ENCODE results near the gene SAP25. TPM values are rescaled to one million over a fixed set of nuclear protein-coding genes. Genes with fewer than 3 reads are reported as not detected.

SAP25 gene
- total RNA-seq, 2 donors from 2014 or later = 0.81 to 1.1 TPM

- peaks cover 17% of the 10 kb centered on the region for H3K36me3 ChIP-seq
- H3K4me1 ChIP-seq (ENCODE audit: control insufficient read depth in 1 of 2, low read depth in 2 of 2) = no peaks in the 10 kb centered on the region
- DNase-seq (ENCODE audit: low spot score) (no peak), ATAC-seq (ENCODE audit: insufficient number of reproducible peaks, low FRiP score, low read depth) (no peak)
- no peak for TF ChIP-seq CTCF (IDR thresholded peaks at IDR 0.05)
- no peaks in the 10 kb centered on the region for H3K27me3 ChIP-seq (replicated peaks; ENCODE audit: insufficient read depth)
- no peaks in the 10 kb centered on the region for H3K9me3 ChIP-seq
- H3K4me3 ChIP-seq = no peak overlapping the region
- no peak overlapping the region for H3K27ac ChIP-seq
Observed at GRCh38 chr7:100562195-100563099, 11.3 kb downstream of the SAP25 start.

GRCh38 chr7:100561491-100562194 lies 12.1 kb downstream of the SAP25 start:
- no peaks in the 10 kb centered on the region for H3K9me3 ChIP-seq
- no peaks in the 10 kb centered on the region for H3K27me3 ChIP-seq (replicated peaks; ENCODE audit: insufficient read depth)
- no peak overlapping the region for H3K4me3 ChIP-seq
- ATAC-seq (ENCODE audit: insufficient number of reproducible peaks, low FRiP score, low read depth) (no peak), DNase-seq (ENCODE audit: low spot score) (no peak)
- no peak overlapping the region for H3K27ac ChIP-seq
- H3K36me3 ChIP-seq = peaks cover 20% of the 10 kb centered on the region
- no peak for TF ChIP-seq CTCF (IDR thresholded peaks at IDR 0.05)
- H3K4me1 ChIP-seq (ENCODE audit: control insufficient read depth in 1 of 2, low read depth in 2 of 2) = no peaks in the 10 kb centered on the region

- Histone ChIP-seq H3K9me3 (no peaks in the 10 kb centered on the region), H3K27ac (no peak overlapping the region), H3K27me3 (replicated peaks; ENCODE audit: insufficient read depth) (no peaks in the 10 kb centered on the region), H3K36me3 (peaks cover 28% of the 10 kb centered on the region), H3K4me1 (ENCODE audit: control insufficient read depth in 1 of 2, low read depth in 2 of 2) (no peaks in the 10 kb centered on the region), H3K4me3 (no peak overlapping the region)
- DNase-seq (ENCODE audit: low spot score) (no peak), ATAC-seq (ENCODE audit: insufficient number of reproducible peaks, low FRiP score, low read depth) (no peak)
- TF ChIP-seq CTCF (IDR thresholded peaks at IDR 0.05) = no peak
Observed at GRCh38 chr7:100559127-100559526, 14.6 kb downstream of the SAP25 start.

- ATAC-seq (ENCODE audit: insufficient number of reproducible peaks, low FRiP score, low read depth) (no peak), DNase-seq (ENCODE audit: low spot score) (no peak)
- no peak for TF ChIP-seq CTCF (IDR thresholded peaks at IDR 0.05)
- no peak overlapping the region for H3K4me3 ChIP-seq
- H3K36me3 ChIP-seq = peaks cover 28% of the 10 kb centered on the region
- H3K27ac ChIP-seq = no peak overlapping the region
- H3K4me1 ChIP-seq (ENCODE audit: control insufficient read depth in 1 of 2, low read depth in 2 of 2) = no peaks in the 10 kb centered on the region
- no peaks in the 10 kb centered on the region for H3K9me3 ChIP-seq
- H3K27me3 ChIP-seq (replicated peaks; ENCODE audit: insufficient read depth) = no peaks in the 10 kb centered on the region
Observed at GRCh38 chr7:100556541-100556940, 17.2 kb downstream of the SAP25 start.

- Histone ChIP-seq H3K4me3 (no peak overlapping the region), H3K4me1 (ENCODE audit: control insufficient read depth in 1 of 2, low read depth in 2 of 2) (no peaks in the 10 kb centered on the region), H3K36me3 (peaks cover 32% of the 10 kb centered on the region), H3K9me3 (no peaks in the 10 kb centered on the region), H3K27me3 (replicated peaks; ENCODE audit: insufficient read depth) (no peaks in the 10 kb centered on the region), H3K27ac (no peak overlapping the region)
- no peak for TF ChIP-seq CTCF (IDR thresholded peaks at IDR 0.05)
- ATAC-seq (ENCODE audit: insufficient number of reproducible peaks, low FRiP score, low read depth) (no peak), DNase-seq (ENCODE audit: low spot score) (no peak)
Observed at GRCh38 chr7:100555701-100556100, 18.0 kb downstream of the SAP25 start.
